HCT116 (cell line): ENCODE data around the gene PAX9. TPM values are rescaled to one million over a fixed set of nuclear protein-coding genes. Genes with fewer than 3 reads are reported as not detected.

ENCODE experiments used
- ATAC-seq: fragments of 200-7000 bp; cut with Tn5 transposase; 2 replicates; pipeline ENCODE4 v1.9.1; 2020; ENCODE audit warnings: mild to moderate bottlenecking, moderate library complexity
- BruUV-seq: library from RNA; stranded (reverse); fragments of 400-500 nt; replicated peaks from 2 replicates; lab custom pipeline; 2021; lab: Mats Ljungman, UMichigan
- CTCF ChIA-PET: fragments of 300-600 bp; sonication (Branson Sonifier 250); formaldehyde crosslinking; loops from one replicate; lab custom pipeline; 2021; ENCODE audit warnings: antibody characterized with exemption; lab: Charles Lee
- POLR2A ChIA-PET: fragments of 300-600, 350-600 bp; sonication (Branson Sonifier 250); formaldehyde crosslinking; loops from one replicate; lab custom pipeline; 2021; ENCODE audit warnings: antibody characterized with exemption; lab: Charles Lee
- RAD21 ChIA-PET, 2 experiments: fragments of 300-600 bp; sonication (Branson Sonifier 250); formaldehyde crosslinking; loops; one replicate each; lab custom pipeline; 2023; ENCODE audit warnings: low total read pairs in 2 of 2; ENCODE audit not compliant: uncharacterized antibody in 2 of 2, unreplicated experiment in 2 of 2, low non-redundant PET in 1 of 2; lab: Charles Lee
- DNase-seq: peaks from one replicate; pipeline ENCODE4 v3.0.0-alpha.2; 2010; ENCODE audit warnings: low read depth, low spot score
- H2AFZ ChIP-seq: fragments of 200-600 bp; shearing (Covaris generic), sonication (generic); 2 replicates; pipeline ENCODE4 v1.6.1; 2017; ENCODE audit warnings: low read depth, mixed run types, mixed read lengths, antibody characterized with exemption, low read length; ENCODE audit not compliant: poor library complexity, severe bottlenecking
- H3K27ac ChIP-seq: 2 replicates; pipeline ENCODE4 v1.5.1; 2012; ENCODE audit warnings: low read depth, low read length
- H3K27me3 ChIP-seq: fragments of 200-600 bp; sonication (generic); 2 replicates; pipeline ENCODE4 v1.6.1; 2016; ENCODE audit warnings: mixed run types, low read length, mixed read lengths; ENCODE audit not compliant: insufficient read depth
- H3K36me3 ChIP-seq, 2 experiments: fragments of 200-500 bp in 1 of 2; fragments of 200-600 bp in 1 of 2; sonication (Bioruptor generic) in 1 of 2; sonication (generic) in 1 of 2; 2 replicates each; pipeline versions ENCODE4 v1.5.1 to v1.6.1; 2014 to 2016; ENCODE audit warnings: low read length in 2 of 2, inconsistent platforms in 1 of 2, mixed read lengths in 1 of 2, mixed run types in 1 of 2; ENCODE audit not compliant: insufficient read depth in 2 of 2, control insufficient read depth in 1 of 2
- H3K4me1 ChIP-seq, 2 experiments: fragments of 200-600 bp in 1 of 2; sonication (generic) in 1 of 2; 2 replicates each; pipeline versions ENCODE4 v1.5.1 to v1.6.1; 2012 to 2017; ENCODE audit warnings: low read length in 2 of 2, inconsistent platforms in 1 of 2, mild to moderate bottlenecking in 1 of 2, mixed read lengths in 1 of 2, mixed run types in 1 of 2, moderate library complexity in 1 of 2; ENCODE audit not compliant: insufficient read depth in 2 of 2, control insufficient read depth in 1 of 2
- H3K4me2 ChIP-seq: fragments of 200-600 bp; sonication (generic); 2 replicates; pipeline ENCODE4 v1.6.1; 2017; ENCODE audit warnings: mixed run types, low read length, mixed read lengths
- H3K4me3 ChIP-seq, 2 experiments: fragments of 200-600 bp in 1 of 2; sonication (generic) in 1 of 2; replicated peaks in 1 of 2; 2 replicates each; pipeline ENCODE4 v1.5.1; 2011 to 2016; ENCODE audit warnings: low read length in 2 of 2, control low read depth in 1 of 2, low read depth in 1 of 2, mild to moderate bottlenecking in 1 of 2, mixed read lengths in 1 of 2, mixed run types in 1 of 2
- H3K79me2 ChIP-seq: fragments of 200-600 bp; sonication (generic); 2 replicates; pipeline ENCODE4 v1.6.1; 2017; ENCODE audit warnings: mild to moderate bottlenecking, mixed run types, low read length, moderate library complexity, mixed read lengths; ENCODE audit not compliant: insufficient read depth
- H3K9ac ChIP-seq: fragments of 200-600 bp; sonication (generic); 2 replicates; pipeline ENCODE4 v1.6.1; 2016; ENCODE audit warnings: low read length, mixed read lengths
- H3K9me2 ChIP-seq: fragments of 200-600 bp; sonication (generic), shearing (Covaris generic); 2 replicates; pipeline ENCODE4 v1.6.1; 2017; ENCODE audit warnings: mixed run types, mild to moderate bottlenecking, moderate library complexity; ENCODE audit not compliant: insufficient read depth
- H3K9me3 ChIP-seq, 2 experiments: fragments of 200-500 bp in 1 of 2; fragments of 200-600 bp in 1 of 2; sonication (Bioruptor generic) in 1 of 2; sonication (generic) in 1 of 2; 2 replicates each; pipeline ENCODE4 v1.6.1; 2014 to 2017; ENCODE audit warnings: low read length in 2 of 2, mixed read lengths in 2 of 2, inconsistent platforms in 1 of 2, low read depth in 1 of 2, mild to moderate bottlenecking in 1 of 2, mixed run types in 1 of 2, moderate library complexity in 1 of 2; ENCODE audit not compliant: control insufficient read depth in 1 of 2, insufficient read depth in 1 of 2
- H4K20me1 ChIP-seq: fragments of 200-600 bp; sonication (generic), shearing (Covaris generic); 2 replicates; pipeline ENCODE4 v1.6.1; 2017; ENCODE audit warnings: mixed run types, mild to moderate bottlenecking, moderate library complexity; ENCODE audit not compliant: insufficient read depth
- CBX3 ChIP-seq: IDR thresholded peaks from 2 replicates; pipeline ENCODE4 v1.6.1; 2012; ENCODE audit warnings: low read depth
- CEBPB ChIP-seq: IDR thresholded peaks from 2 replicates; pipeline ENCODE4 v1.6.1; 2012; ENCODE audit warnings: low read depth
- EGR1 ChIP-seq: IDR thresholded peaks from 2 replicates; pipeline ENCODE4 v1.6.1; 2012; ENCODE audit warnings: low read depth
- ELF1 ChIP-seq: IDR thresholded peaks from 2 replicates; pipeline ENCODE4 v1.6.1; 2012; ENCODE audit warnings: low read depth, borderline replicate concordance
- EZH2 ChIP-seq: fragments of 200-600 bp; sonication (generic); IDR thresholded peaks from 2 replicates; pipeline ENCODE4 v1.6.1; 2017; ENCODE audit warnings: antibody characterized with exemption, mixed run types
- EZH2phosphoT487 ChIP-seq: fragments of 200-600 bp; IDR thresholded peaks from 2 replicates; pipeline ENCODE4 v1.6.1; 2018; ENCODE audit warnings: antibody characterized with exemption, borderline replicate concordance
- FOSL1 ChIP-seq: IDR thresholded peaks from 2 replicates; pipeline ENCODE4 v1.6.1; 2012; ENCODE audit warnings: low read depth
- MAX ChIP-seq: IDR thresholded peaks from 2 replicates; pipeline ENCODE4 v1.6.1; 2012
- POLR2A ChIP-seq: IDR thresholded peaks from 2 replicates; pipeline ENCODE4 v1.7.0; 2011; ENCODE audit warnings: borderline replicate concordance; ENCODE audit not compliant: insufficient read depth, insufficient read length; ENCODE audit errors: extremely low read depth
- POLR2AphosphoS5 ChIP-seq: IDR thresholded peaks from 2 replicates; pipeline ENCODE4 v1.6.1; 2011; ENCODE audit warnings: mild to moderate bottlenecking, low read depth, low read length, moderate library complexity
- RAD21 ChIP-seq: IDR thresholded peaks from 2 replicates; pipeline ENCODE4 v1.6.1; 2012; ENCODE audit warnings: low read depth, mild to moderate bottlenecking
- REST ChIP-seq: IDR thresholded peaks from 2 replicates; pipeline ENCODE4 v1.6.1; 2012; ENCODE audit warnings: low read depth
- SIN3A ChIP-seq: IDR thresholded peaks from 2 replicates; pipeline ENCODE4 v1.6.1; 2012; ENCODE audit warnings: low read depth
- SP1 ChIP-seq: IDR thresholded peaks from 2 replicates; pipeline ENCODE4 v1.6.1; 2012; ENCODE audit warnings: low read depth
- SRF ChIP-seq: IDR thresholded peaks from 2 replicates; pipeline ENCODE4 v1.6.1; 2012; ENCODE audit warnings: low read depth
- TCF7L2 ChIP-seq: IDR thresholded peaks from 2 replicates; pipeline ENCODE4 v1.7.0; 2011; ENCODE audit warnings: borderline replicate concordance, inconsistent platforms; ENCODE audit not compliant: insufficient read depth, insufficient read length; ENCODE audit errors: extremely low read depth
- ZFX ChIP-seq: fragments of 450-650 bp; IDR thresholded peaks from 2 replicates; pipeline ENCODE4 v1.6.1; 2017
- ZNF274 ChIP-seq: fragments of 200-500 bp; sonication (Bioruptor generic); IDR thresholded peaks from 2 replicates; pipeline ENCODE4 v1.6.1; 2014; ENCODE audit warnings: mild to moderate bottlenecking, low read depth, low read length, inconsistent platforms
- intact Hi-C: fragments of 100-400 bp; cut with micrococcal nuclease; formaldehyde crosslinking; loops from 2 replicates; pipeline ENCODE4 v1.10.0; 2022
- total RNA-seq: library from RNA; stranded (reverse); gene quantifications from one replicate; pipeline ENCODE4 v1.2.1, GENCODE V29; 2021; ENCODE audit not compliant: unreplicated experiment
- TF ChIP-seq, protein P1 (sequence below): IDR thresholded peaks from 2 replicates; pipeline ENCODE4 v1.6.1; 2012
- TF ChIP-seq, protein P2 (sequence below): IDR thresholded peaks from 2 replicates; pipeline ENCODE4 v1.6.1; 2011; ENCODE audit warnings: mild to moderate bottlenecking, low read length, moderate library complexity; ENCODE audit not compliant: insufficient replicate concordance; ENCODE audit errors: extremely low read depth

PAX9 gene
- total RNA-seq, 1 experiment from 2014 or later, result 5.2 TPM

- H3K4me2 ChIP-seq, result no peak overlapping the region
- no peak for ATAC-seq
- H3K36me3 ChIP-seq, result no peaks in the 10 kb centered on the region
- no peaks in the 10 kb centered on the region; the same call in 1 of the 2 replicates for H3K27me3 ChIP-seq
- no peak overlapping the region for H3K27ac ChIP-seq
- no peaks in the 10 kb centered on the region for H3K79me2 ChIP-seq
- H3K4me1 ChIP-seq, result no peaks in the 10 kb centered on the region
- no peaks in the 10 kb centered on the region for H4K20me1 ChIP-seq
- H3K9ac ChIP-seq, result no peak overlapping the region
- no TSS peak for BruUV-seq
- intact Hi-C loops, result no loop called here
- no peaks in the 10 kb centered on the region for H3K9me3 ChIP-seq
- ChIA-PET CTCF (interaction anchor here (0.9 to 2.0 kb wide), 2 partner anchors 72 to 317 kb away, joined by 3 to 6 read pairs; no protein-coding TSS in a partner anchor), RAD21 (no interaction called here), POLR2A (no interaction called here)
- no peak overlapping the region for H2AFZ ChIP-seq
- TF ChIP-seq ZFX, result no peak
- TF ChIP-seq SRF, result no peak
- TF ChIP-seq EGR1, result no peak
- TF ChIP-seq, protein P1, sequence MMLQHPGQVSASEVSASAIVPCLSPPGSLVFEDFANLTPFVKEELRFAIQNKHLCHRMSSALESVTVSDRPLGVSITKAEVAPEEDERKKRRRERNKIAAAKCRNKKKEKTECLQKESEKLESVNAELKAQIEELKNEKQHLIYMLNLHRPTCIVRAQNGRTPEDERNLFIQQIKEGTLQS, result no peak
- no peak for TF ChIP-seq MAX
- TF ChIP-seq, protein P2, sequence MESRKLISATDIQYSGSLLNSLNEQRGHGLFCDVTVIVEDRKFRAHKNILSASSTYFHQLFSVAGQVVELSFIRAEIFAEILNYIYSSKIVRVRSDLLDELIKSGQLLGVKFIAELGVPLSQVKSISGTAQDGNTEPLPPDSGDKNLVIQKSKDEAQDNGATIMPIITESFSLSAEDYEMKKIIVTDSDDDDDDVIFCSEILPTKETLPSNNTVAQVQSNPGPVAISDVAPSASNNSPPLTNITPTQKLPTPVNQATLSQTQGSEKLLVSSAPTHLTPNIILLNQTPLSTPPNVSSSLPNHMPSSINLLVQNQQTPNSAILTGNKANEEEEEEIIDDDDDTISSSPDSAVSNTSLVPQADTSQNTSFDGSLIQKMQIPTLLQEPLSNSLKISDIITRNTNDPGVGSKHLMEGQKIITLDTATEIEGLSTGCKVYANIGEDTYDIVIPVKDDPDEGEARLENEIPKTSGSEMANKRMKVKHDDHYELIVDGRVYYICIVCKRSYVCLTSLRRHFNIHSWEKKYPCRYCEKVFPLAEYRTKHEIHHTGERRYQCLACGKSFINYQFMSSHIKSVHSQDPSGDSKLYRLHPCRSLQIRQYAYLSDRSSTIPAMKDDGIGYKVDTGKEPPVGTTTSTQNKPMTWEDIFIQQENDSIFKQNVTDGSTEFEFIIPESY, result no peak
- no peak for TF ChIP-seq CEBPB
- TF ChIP-seq POLR2AphosphoS5, result no peak
- TF ChIP-seq ELF1, result no peak
- TF ChIP-seq SP1, result no peak
- TF ChIP-seq TCF7L2, result no peak
- TF ChIP-seq RAD21, result no peak
- no peak for TF ChIP-seq EZH2
- no peak for TF ChIP-seq SIN3A
- no peak for TF ChIP-seq CBX3
- TF ChIP-seq FOSL1, result no peak
- TF ChIP-seq ZNF274, result no peak
- no peak for TF ChIP-seq EZH2phosphoT487
- no peak for TF ChIP-seq REST
- TF ChIP-seq POLR2A, result no peak
- H3K4me3 ChIP-seq, result no peak overlapping the region
- DNase-seq, result no peak
- H3K9me2 ChIP-seq, result no peaks in the 10 kb centered on the region
These were observed 36.2 kb upstream of the PAX9 start for GRCh38 chr14:36625436-36625835.
